Measurements from ENCODE around the gene LCAT.

Gene LCAT

DNA sequence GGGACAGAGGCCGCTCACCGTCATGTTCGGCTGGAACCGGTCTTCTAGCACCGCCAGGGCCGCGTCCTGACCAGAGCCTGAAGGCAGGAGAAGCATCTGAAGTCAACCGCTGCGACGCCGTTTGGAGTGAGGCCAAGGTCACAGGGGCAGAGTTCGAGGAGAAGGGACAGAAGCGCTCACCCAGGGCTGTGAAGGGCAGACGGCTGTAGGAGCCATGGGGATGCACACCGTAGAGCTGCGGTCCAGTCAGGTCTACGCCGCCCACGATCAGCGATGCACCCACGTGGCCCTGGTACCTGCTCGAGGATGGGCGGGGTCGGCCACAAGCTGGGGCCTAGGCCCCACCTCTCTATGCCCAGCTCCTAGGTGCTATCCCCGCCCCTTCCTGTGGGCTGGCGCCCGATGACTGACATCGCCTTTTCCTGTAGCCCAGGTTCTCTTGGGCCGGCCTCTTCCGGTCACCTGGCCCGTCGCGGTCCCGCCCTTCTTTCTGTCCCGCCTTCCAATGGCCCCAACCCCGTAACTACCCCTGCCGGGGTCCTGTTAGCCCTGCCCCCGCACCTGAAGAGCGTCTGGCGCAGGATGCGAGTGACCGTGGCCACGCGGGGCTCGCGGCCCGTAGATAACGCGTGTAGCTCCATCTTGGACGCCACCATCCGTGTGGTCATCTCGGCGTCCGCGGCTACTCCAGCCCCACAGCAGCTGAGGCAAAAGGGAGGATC, 8.4 kb downstream of the LCAT start:
- peak overlapping the region; percentile 96 for H3K4me3 ChIP-seq (ENCODE audit: low read length)
- TF ChIP-seq, protein P1, sequence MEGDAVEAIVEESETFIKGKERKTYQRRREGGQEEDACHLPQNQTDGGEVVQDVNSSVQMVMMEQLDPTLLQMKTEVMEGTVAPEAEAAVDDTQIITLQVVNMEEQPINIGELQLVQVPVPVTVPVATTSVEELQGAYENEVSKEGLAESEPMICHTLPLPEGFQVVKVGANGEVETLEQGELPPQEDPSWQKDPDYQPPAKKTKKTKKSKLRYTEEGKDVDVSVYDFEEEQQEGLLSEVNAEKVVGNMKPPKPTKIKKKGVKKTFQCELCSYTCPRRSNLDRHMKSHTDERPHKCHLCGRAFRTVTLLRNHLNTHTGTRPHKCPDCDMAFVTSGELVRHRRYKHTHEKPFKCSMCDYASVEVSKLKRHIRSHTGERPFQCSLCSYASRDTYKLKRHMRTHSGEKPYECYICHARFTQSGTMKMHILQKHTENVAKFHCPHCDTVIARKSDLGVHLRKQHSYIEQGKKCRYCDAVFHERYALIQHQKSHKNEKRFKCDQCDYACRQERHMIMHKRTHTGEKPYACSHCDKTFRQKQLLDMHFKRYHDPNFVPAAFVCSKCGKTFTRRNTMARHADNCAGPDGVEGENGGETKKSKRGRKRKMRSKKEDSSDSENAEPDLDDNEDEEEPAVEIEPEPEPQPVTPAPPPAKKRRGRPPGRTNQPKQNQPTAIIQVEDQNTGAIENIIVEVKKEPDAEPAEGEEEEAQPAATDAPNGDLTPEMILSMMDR (IDR thresholded peaks at IDR 0.05; ENCODE audit: insufficient read depth, low read depth, low read length, missing control alignments): no peak
- DNase-seq (ENCODE audit: low read depth): peak; percentile 99

GRCh38 chr16:67935101-67935401, 8.9 kb downstream of the LCAT start:
- peak overlapping the region; percentile 96 for H3K4me3 ChIP-seq (ENCODE audit: low read length)
- TF ChIP-seq, protein P1 (IDR thresholded peaks at IDR 0.05; ENCODE audit: insufficient read depth, low read depth, low read length, missing control alignments): no peak
- DNase-seq (ENCODE audit: low read depth): no peak

- TF ChIP-seq, protein P1 (IDR thresholded peaks at IDR 0.05; ENCODE audit: insufficient read depth, low read depth, low read length, missing control alignments): no peak
- peak overlapping the region; percentile 96 for H3K4me3 ChIP-seq (ENCODE audit: low read length)
- DNase-seq (ENCODE audit: low read depth): no peak
Measured at GRCh38 chr16:67934306-67935100, 9.4 kb downstream of the LCAT start.

DNA sequence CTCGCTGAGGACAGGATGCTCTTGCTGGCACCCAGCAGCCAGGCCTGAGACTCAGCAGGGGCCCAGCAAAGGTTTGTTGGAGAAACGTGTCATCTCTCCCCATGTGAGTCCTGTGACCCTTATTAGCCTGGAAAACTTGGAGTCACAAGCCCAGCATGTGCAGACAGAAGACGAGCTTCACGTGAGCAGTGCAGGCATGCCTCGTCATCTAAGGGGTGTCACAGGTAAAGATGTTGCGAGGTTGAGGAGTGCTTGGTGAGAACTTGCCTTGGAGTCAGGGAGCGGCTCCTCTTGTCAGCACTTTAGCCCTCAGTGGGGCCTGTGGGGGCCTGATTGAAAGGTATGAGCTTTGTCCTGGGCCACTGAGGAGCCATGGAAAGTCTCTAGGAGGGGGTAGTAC, 10.1 kb downstream of the LCAT start:
- no peak overlapping the region for H3K4me3 ChIP-seq (ENCODE audit: low read length)
- no peak for DNase-seq (ENCODE audit: low read depth)
- TF ChIP-seq, protein P1 (IDR thresholded peaks at IDR 0.05; ENCODE audit: insufficient read depth, low read depth, low read length, missing control alignments): no peak

GRCh38 chr16:67932462-67932840, 11.5 kb downstream of the LCAT start:
- DNase-seq (ENCODE audit: low read depth): no peak
- TF ChIP-seq, protein P1 (IDR thresholded peaks at IDR 0.05; ENCODE audit: insufficient read depth, low read depth, low read length, missing control alignments): no peak
- no peak overlapping the region for H3K4me3 ChIP-seq (ENCODE audit: low read length)

GRCh38 chr16:67931712-67932461, 12.0 kb downstream of the LCAT start, which contains the start of gene CTRL:
TSS of gene CTRL (minus strand) at chr16:67931862. CDS start at chr16:67931852, 10 bp downstream.
- H3K4me3 ChIP-seq (ENCODE audit: low read length): no peak within 1 kb of the TSS
- no peak for DNase-seq (ENCODE audit: low read depth)
- TF ChIP-seq, protein P1 (IDR thresholded peaks at IDR 0.05; ENCODE audit: insufficient read depth, low read depth, low read length, missing control alignments): peak; percentile 19

Data from epithelial cell of esophagus (primary cell).